G401.6 (cell line): ENCODE data around the gene SLC12A2.

Source experiments
- FAIRE-seq: peaks from 2 replicates; lab custom pipeline; 2012; peaks lifted over from hg19 to GRCh38; lab: Jason Lieb, UNC

Gene SLC12A2

DNA sequence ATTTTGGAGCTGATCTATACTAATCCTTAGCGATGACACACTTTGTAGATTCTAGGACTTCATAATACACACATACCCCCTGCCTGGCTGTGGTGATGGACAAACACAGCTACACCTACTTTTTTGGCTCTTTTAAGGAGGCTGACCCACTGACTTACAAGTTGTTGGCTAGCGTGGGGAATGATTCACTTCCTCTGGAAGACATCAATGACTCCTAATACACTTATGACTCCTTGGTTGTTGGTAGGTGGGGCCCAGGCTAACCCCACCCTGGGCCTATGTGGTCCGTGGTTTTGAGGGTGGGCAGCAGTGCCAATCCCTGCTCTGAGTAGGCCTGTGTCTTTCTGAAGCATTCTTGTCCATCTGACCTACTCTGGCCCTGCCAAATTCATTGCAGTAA, 144.4 kb downstream of the SLC12A2 start:
- FAIRE-seq, result no peak

DNA sequence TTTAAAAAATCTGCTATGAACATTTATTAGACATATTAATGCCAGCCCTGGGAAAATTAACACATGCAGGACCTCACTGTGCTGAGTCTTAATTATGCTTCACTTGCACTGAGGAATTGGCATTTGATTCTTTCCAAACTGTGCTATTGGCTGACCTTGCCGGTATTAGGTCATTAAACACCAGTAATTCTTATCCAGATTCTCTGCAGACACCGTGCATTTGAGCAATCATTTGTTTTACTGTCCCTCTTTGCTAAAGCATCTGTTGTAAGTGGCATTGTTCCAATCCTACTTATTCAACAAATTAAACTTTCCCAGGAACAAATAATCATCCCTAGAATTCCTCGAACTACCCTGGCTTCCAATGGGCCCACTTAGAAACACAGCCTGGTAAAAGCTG, 145.0 kb downstream of the SLC12A2 start:
- no peak for FAIRE-seq

DNA sequence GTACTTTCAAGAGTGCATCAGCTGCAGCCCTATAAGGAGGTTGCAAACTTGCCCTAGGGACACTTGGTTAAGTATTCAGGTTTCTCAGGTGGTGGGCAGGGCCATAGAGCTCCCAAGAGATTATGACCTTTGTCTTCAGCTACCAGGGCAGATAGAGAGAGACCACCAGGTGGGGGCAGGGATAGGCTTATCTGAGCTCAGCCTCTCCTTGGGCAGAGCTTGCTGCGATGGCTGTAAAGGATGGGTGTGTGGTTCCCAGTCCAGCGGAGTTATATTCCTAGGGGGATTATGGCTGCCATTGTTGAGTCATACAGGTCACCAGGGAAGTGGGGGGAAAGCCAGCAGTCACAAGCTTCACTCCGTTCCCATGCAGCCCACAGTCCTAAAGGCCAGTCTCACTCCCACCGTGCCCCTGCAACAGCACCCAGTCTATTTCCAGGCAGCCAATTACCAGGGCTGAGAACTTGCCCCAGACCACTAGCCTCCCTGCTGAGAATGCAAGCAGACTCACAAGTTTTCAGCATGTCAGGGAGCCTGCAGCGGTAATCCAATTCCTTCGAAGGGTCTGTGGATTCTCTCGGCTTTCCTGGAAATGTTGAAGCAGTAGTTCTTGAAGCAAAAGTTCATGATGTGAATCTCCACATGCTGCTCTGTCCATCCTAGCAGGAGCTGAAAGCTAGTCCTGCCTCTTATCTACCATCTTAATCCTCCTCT, 151.5 kb downstream of the SLC12A2 start:
- no peak for FAIRE-seq

DNA sequence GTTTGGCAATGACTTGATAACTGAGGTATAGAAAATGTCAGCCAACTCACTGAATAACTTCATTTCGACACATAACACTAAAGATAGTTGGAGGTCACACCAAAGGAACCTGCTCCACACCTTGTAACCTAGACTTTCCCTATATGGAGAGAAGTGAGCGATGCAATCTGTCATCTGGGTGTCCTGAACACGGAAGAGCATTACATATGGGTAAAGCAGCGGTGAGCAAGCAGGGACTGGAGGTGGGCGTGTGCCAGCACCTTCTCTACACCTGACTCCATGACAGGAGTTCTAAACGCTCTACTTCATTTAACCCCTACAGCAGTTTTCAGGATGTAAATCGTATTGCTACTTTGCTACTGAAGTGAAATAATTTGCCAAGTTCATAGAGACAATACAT, 152.8 kb downstream of the SLC12A2 start:
- no peak for FAIRE-seq

DNA sequence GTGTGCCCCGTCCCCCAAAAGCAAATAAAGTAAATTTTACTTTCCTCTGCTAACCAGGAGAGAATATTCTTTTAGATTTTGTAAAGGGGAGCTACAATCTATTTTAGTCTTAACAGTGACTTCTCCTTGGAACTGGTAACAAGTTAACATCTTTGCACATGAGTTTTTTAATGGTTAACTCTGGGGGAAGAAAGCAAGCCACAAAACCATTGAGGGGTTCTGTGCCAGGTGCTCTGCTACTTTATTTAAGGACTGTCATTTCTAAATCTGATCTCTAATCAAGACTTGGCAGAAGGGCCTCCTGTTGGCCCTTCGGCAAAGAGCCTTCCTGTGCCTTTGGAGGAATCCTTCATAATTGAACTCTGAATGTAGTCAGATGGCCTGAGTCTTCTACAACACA, 153.4 kb downstream of the SLC12A2 start:
- no peak for FAIRE-seq

DNA sequence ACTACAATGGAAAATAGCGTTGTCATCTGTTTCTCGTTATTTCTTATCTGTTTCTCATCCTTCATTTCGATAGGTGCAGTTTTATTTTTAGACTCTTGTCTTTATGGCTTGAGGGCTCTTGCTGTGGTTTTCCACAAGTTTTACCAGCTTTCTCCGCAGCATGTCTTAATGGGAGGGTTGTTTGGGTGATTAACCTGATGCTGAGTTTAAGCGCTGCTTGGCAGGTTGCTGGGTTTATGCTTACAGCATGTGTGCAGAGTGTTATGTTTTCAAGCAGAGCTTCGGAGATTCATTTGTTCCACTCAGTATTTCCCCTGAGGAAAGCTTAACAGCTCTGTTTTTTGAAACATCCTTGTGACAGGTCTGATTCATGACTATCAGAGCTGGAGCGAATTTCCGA, 154.0 kb downstream of the SLC12A2 start:
- FAIRE-seq, result no peak
